Muscle of back (tissue), 11 donors: ENCODE measurements around the gene DUS2. TPM values are rescaled to one million over a fixed set of nuclear protein-coding genes. Genes with fewer than 3 reads are reported as not detected.
"Not testable (repeated sequence)": the region's sequence is repeated elsewhere in the genome, so short reads cannot be mapped to it uniquely, and the experiment has no call there.

Experiments used
- DNase-seq, 3 donors: peaks; one replicate each; pipeline versions ENCODE4 v3.0.0 to v3.0.0-alpha.2; 2013
- polyA plus RNA-seq, 10 donors: library from polyadenylated mRNA; unstranded; fragments of 120-200 nt; gene quantifications; one replicate each; pipeline ENCODE4 v1.2.1, GENCODE V29; 2013; ENCODE audit not compliant: insufficient read length in 10 of 10

The DUS2 gene
- polyA plus RNA-seq, 10 donors = 10.2 to 15.0 (median 11.0) TPM

- no peak for DNase-seq
Observed at GRCh38 chr16:68091380-68092261, 68.5 kb downstream of the DUS2 start.

- DNase-seq = not testable (repeated sequence)
Observed at GRCh38 chr16:68092275-68092674, 69.2 kb downstream of the DUS2 start.

GRCh38 chr16:68093816-68094613, 70.9 kb downstream of the DUS2 start:
- peak in 1 of 3 donors; percentile 36 for DNase-seq

- DNase-seq = no peak
Observed at GRCh38 chr16:68094614-68094934, 71.5 kb downstream of the DUS2 start.

GRCh38 chr16:68096491-68096890, 73.4 kb downstream of the DUS2 start:
- DNase-seq = no peak

GRCh38 chr16:68097088-68097487, 74.0 kb downstream of the DUS2 start:
- no peak for DNase-seq

GRCh38 chr16:68097895-68098294, 74.8 kb downstream of the DUS2 start:
- DNase-seq = no peak

GRCh38 chr16:68100488-68100887, 77.4 kb downstream of the DUS2 start:
- DNase-seq = no peak

- DNase-seq = no peak
Observed at GRCh38 chr16:68105611-68106010, 82.5 kb downstream of the DUS2 start.

GRCh38 chr16:68107230-68107928, 84.3 kb downstream of the DUS2 start:
- DNase-seq = not testable (repeated sequence)

GRCh38 chr16:68109156-68109555, 86.1 kb downstream of the DUS2 start:
- not testable (repeated sequence) for DNase-seq

GRCh38 chr16:68110611-68111010, 87.5 kb downstream of the DUS2 start:
- DNase-seq = not testable (repeated sequence)

GRCh38 chr16:68111379-68111778, 88.3 kb downstream of the DUS2 start:
- DNase-seq = no peak

- no peak for DNase-seq
Observed at GRCh38 chr16:68113059-68113761, 90.1 kb downstream of the DUS2 start.

GRCh38 chr16:68113765-68114240, 90.7 kb downstream of the DUS2 start:
- DNase-seq = no peak

- not testable (repeated sequence) for DNase-seq
Observed at GRCh38 chr16:68114939-68115338, 91.9 kb downstream of the DUS2 start.

GRCh38 chr16:68115851-68116250, 92.8 kb downstream of the DUS2 start:
- no peak for DNase-seq

- DNase-seq = no peak
Observed at GRCh38 chr16:68116256-68116867, 93.3 kb downstream of the DUS2 start.

GRCh38 chr16:68117884-68118283, 94.8 kb downstream of the DUS2 start:
- DNase-seq = no peak

- DNase-seq = not testable (repeated sequence)
Observed at GRCh38 chr16:68118954-68119353, 95.9 kb downstream of the DUS2 start.

GRCh38 chr16:68120496-68120895, 97.4 kb downstream of the DUS2 start:
- not testable (repeated sequence) for DNase-seq
